PC-3 (cell line): ENCODE measurements around the gene GRHPR.
"Not testable (repeated sequence)": the region's sequence is repeated elsewhere in the genome, so short reads cannot be mapped to it uniquely, and the experiment has no call there.

Experiments used
- CTCF ChIP-seq: fragments of 300-600 bp; sonication (generic); conservative IDR thresholded peaks from 2 replicates; pipeline ENCODE4 v1.5.1; 2017; ENCODE audit warnings: antibody characterized with exemption, low read depth, mild to moderate bottlenecking, low read length
- EZH2phosphoT487 ChIP-seq: fragments of 300-600 bp; sonication (generic); IDR thresholded peaks from 2 replicates; pipeline ENCODE4 v1.6.1; 2018; ENCODE audit warnings: mild to moderate bottlenecking, antibody characterized with exemption, low read length, borderline replicate concordance

GRCh38 chr9:37477443-37477842, 54.9 kb downstream of the GRHPR start:
- TF ChIP-seq EZH2phosphoT487, CTCF: not testable (repeated sequence)
